Measurements from ENCODE around the gene C2CD4C. TPM values are rescaled to one million over a fixed set of nuclear protein-coding genes. Genes with fewer than 3 reads are reported as not detected.

C2CD4C gene
- total and polyA plus RNA-seq, 2 of the 13 experiments (the other 11 are each of a cell fraction or from before 2014, with no cell fraction given) = not detected

GRCh38 chr19:397941-398706 lies 10.8 kb downstream of the C2CD4C start (continued):
- TF ChIP-seq ZBTB2 (CRISPR knock-in tag; IDR thresholded peaks at IDR 0.05; ENCODE audit: low read depth) (no peak), RFX5 (IDR thresholded peaks at IDR 0.05; ENCODE audit: low read depth, low read length) (no peak), NCOA2 (CRISPR knock-in tag; IDR thresholded peaks at IDR 0.05) (no peak), TMF1 (CRISPR knock-in tag; IDR thresholded peaks at IDR 0.05; ENCODE audit: low read depth) (no peak), BHLHE40 (IDR thresholded peaks at IDR 0.05; ENCODE audit: low read length) (no peak)

GRCh38 chr19:397321-397720 lies 11.6 kb downstream of the C2CD4C start:
- peaks cover 9 to 26% of the 10 kb centered on the region in 2 experiments; a peak in 3 of 5 replicates for H3K27me3 ChIP-seq (ENCODE audit: control insufficient read depth in 1 of 2, insufficient read depth in 2 of 2, low read length in 2 of 2)
- 0 out of 2 replicates have a peak, but pooled peaks cover 6% of the 10 kb centered on the region for H3K4me1 ChIP-seq (ENCODE audit: insufficient read depth, low read length)
- no peak overlapping the region for H3K9ac ChIP-seq (ENCODE audit: insufficient read depth, low read depth, low read length)
- H3K79me2 ChIP-seq (ENCODE audit: insufficient read depth, low read length) = no peaks in the 10 kb centered on the region
- H3K4me2 ChIP-seq (ENCODE audit: low read depth, low read length) = no peak overlapping the region
- in situ Hi-C loops (cut with HindIII; ENCODE audit: extremely low pct_ligation_motif_present, low pct_unique_long_range_greater_than_20kb) (no loop called here), intact Hi-C loops (cut with micrococcal nuclease; ENCODE audit: unreplicated experiment) (no loop called here)
- ATAC-seq (no peak), DNase-seq (ENCODE audit: low spot score) (no peak), FAIRE-seq (no peak)
- no peak overlapping the region for H2AFZ ChIP-seq (ENCODE audit: low read length)
- WGBS (ENCODE audit: low lambda C conversion rate) = 23% methylated on average over 8 of the region's 18 CpGs
- H3K36me3 ChIP-seq (replicated peaks in 1 of 2; ENCODE audit: control insufficient read depth in 1 of 2, insufficient read depth in 2 of 2, low read length in 2 of 2) = no peaks in the 10 kb centered on the region
- ChIA-PET CTCF (ENCODE audit: low intra/inter-chr PET ratio, low total read pairs) (no interaction called here), POLR2A (no interaction called here)
- H3K4me3 ChIP-seq (replicated peaks in 1 of 3; ENCODE audit: insufficient read depth in 1 of 3, low read depth in 2 of 3, low read length in 3 of 3) = no peak overlapping the region
- no TSS peak for BruUV-seq (replicated peaks)
- peaks cover 8% of the 10 kb centered on the region for H3K9me3 ChIP-seq (ENCODE audit: low read length)
- no peaks in the 10 kb centered on the region for H4K20me1 ChIP-seq (ENCODE audit: insufficient read depth, low read length)
- H3K27ac ChIP-seq (ENCODE audit: extremely low read length, insufficient read depth, low read length) = no peak overlapping the region
- TF ChIP-seq ZSCAN25 (CRISPR knock-in tag; IDR thresholded peaks at IDR 0.05) = no peak
- no peak for TF ChIP-seq ZC3H13 (CRISPR knock-in tag; IDR thresholded peaks at IDR 0.05)
- TF ChIP-seq CEBPG (CRISPR knock-in tag; IDR thresholded peaks at IDR 0.05) = no peak
- TF ChIP-seq ZBTB26 (CRISPR knock-in tag; IDR thresholded peaks at IDR 0.05; ENCODE audit: borderline replicate concordance) = no peak
- TF ChIP-seq ZBTB43 (CRISPR knock-in tag; conservative IDR thresholded peaks at IDR 0.05) = no peak
- TF ChIP-seq ZNF740 (CRISPR knock-in tag; IDR thresholded peaks at IDR 0.05) = no peak
- no peak for TF ChIP-seq ZNF724P (CRISPR knock-in tag; IDR thresholded peaks at IDR 0.05; ENCODE audit: borderline replicate concordance)
- no peak for TF ChIP-seq LCORL (IDR thresholded peaks at IDR 0.05)
- TF ChIP-seq LCORL (CRISPR knock-in tag; IDR thresholded peaks at IDR 0.05) = no peak
- no peak for TF ChIP-seq FOXO1 (CRISPR knock-in tag; IDR thresholded peaks at IDR 0.05)
- TF ChIP-seq TCF7L2 (IDR thresholded peaks at IDR 0.05; ENCODE audit: low read depth, low read length) = no peak
- TF ChIP-seq ARNTL (CRISPR knock-in tag; IDR thresholded peaks at IDR 0.05) = no peak
- no peak for TF ChIP-seq HOXA5 (CRISPR knock-in tag; IDR thresholded peaks at IDR 0.05)
- TF ChIP-seq ZNF562 (CRISPR knock-in tag; IDR thresholded peaks at IDR 0.05; ENCODE audit: borderline replicate concordance) = no peak
- TF ChIP-seq ZNF674 (CRISPR knock-in tag; IDR thresholded peaks at IDR 0.05; ENCODE audit: low read depth) = no peak
- no peak for TF ChIP-seq ZNF34 (CRISPR knock-in tag; IDR thresholded peaks at IDR 0.05; ENCODE audit: borderline replicate concordance)
